Lung (tissue), 12 donors: ENCODE data around the gene LRRK2. TPM values are rescaled to one million over a fixed set of nuclear protein-coding genes. Genes with fewer than 3 reads are reported as not detected.

Source experiments
- ATAC-seq: fragments of 200-7000 bp; cut with Tn5 transposase; one replicate; pipeline ENCODE4 v1.9.1; 2020; ENCODE audit warnings: moderate number of reproducible peaks; ENCODE audit not compliant: insufficient read depth, low FRiP score
- DNase-seq, 3 donors: peaks; one replicate each; pipeline ENCODE4 v3.0.0-alpha.2; 2013 to 2017
- H3K27ac ChIP-seq, 2 donors: one replicate each; pipeline ENCODE4 v1.5.1; 2013; ENCODE audit warnings: mild to moderate bottlenecking in 2 of 2, moderate library complexity in 2 of 2, control low read depth in 1 of 2, inconsistent platforms in 1 of 2, low read depth in 1 of 2, low read length in 1 of 2
- H3K27me3 ChIP-seq, 3 donors: one replicate each; pipeline ENCODE4 v1.5.1; 2013; ENCODE audit warnings: low read length in 2 of 3; ENCODE audit not compliant: control insufficient read depth in 3 of 3, insufficient read depth in 3 of 3
- H3K36me3 ChIP-seq, 4 donors: one replicate each; pipeline ENCODE4 v1.5.1; 2013; ENCODE audit warnings: low read length in 4 of 4, mild to moderate bottlenecking in 1 of 4, moderate library complexity in 1 of 4; ENCODE audit not compliant: control insufficient read depth in 4 of 4, insufficient read depth in 4 of 4
- H3K4me1 ChIP-seq, 5 donors: one replicate each; pipeline ENCODE4 v1.5.1; 2013; ENCODE audit warnings: low read length in 5 of 5, mild to moderate bottlenecking in 2 of 5, moderate library complexity in 1 of 5; ENCODE audit not compliant: control insufficient read depth in 5 of 5, insufficient read depth in 5 of 5
- H3K4me3 ChIP-seq: one replicate; pipeline ENCODE4 v1.5.1; 2013; ENCODE audit warnings: mild to moderate bottlenecking, control low read depth, moderate library complexity
- H3K9ac ChIP-seq, 2 donors: one replicate each; pipeline ENCODE4 v1.5.1; 2013; ENCODE audit warnings: low read length in 2 of 2, control low read depth in 1 of 2; ENCODE audit not compliant: insufficient read depth in 1 of 2
- H3K9me3 ChIP-seq, 4 donors: one replicate each; pipeline ENCODE4 v1.5.1; 2013; ENCODE audit warnings: low read length in 3 of 4, mild to moderate bottlenecking in 1 of 4, moderate library complexity in 1 of 4; ENCODE audit not compliant: control insufficient read depth in 4 of 4, insufficient read depth in 3 of 4
- CTCF ChIP-seq: IDR thresholded peaks from 2 replicates; pipeline ENCODE4 v1.5.1; 2012; ENCODE audit warnings: mild to moderate bottlenecking; ENCODE audit errors: control extremely low read depth, extremely low read depth
- WGBS, 2 donors: extraction: QIAGEN DNeasy Blood & Tissue Kit; methylation state at CpG; one replicate each; pipeline ENCODE4 v1.1.7; 2013; 5-methylcytosine and 5-hydroxymethylcytosine counted together
- polyA plus RNA-seq, 2 donors: library from polyadenylated mRNA; stranded (reverse); fragments of 200-250 nt; gene quantifications; one replicate each; pipeline ENCODE4 v1.2.1, GENCODE V29; 2013
- total RNA-seq, 2 donors: library from RNA; depleted of rRNA in 1 of 2; stranded (reverse); fragments of >200 nt in 1 of 2; gene quantifications; one replicate each; pipeline ENCODE4 v1.2.1, GENCODE V29; 2014 to 2021
- donor health status: control.
- donor health status: control.
- donor health status: Bipolar disorder and iron deficiency.
- donor health status: healthy.
- donor health status: DM: yes; HTN: yes; CAD: no.

LRRK2 gene
- total and polyA plus RNA-seq, 4 donors = 74.3 to 276 (median 193) TPM

GRCh38 chr12:40222247-40222646, 2.5 kb upstream of the LRRK2 start:
- Histone ChIP-seq H3K27ac (no peak overlapping the region), H3K4me3 (no peak overlapping the region)
- WGBS, 2 donors = 20 to 45% methylated on average over 2 of the region's 2 CpGs

GRCh38 chr12:40223646-40224045, 1.2 kb upstream of the LRRK2 start:
- Histone ChIP-seq H3K27me3 (peaks cover 0 to 4% (median 3%) of the 10 kb centered on the region in 3 donors), H3K36me3 (no peaks in the 10 kb centered on the region), H3K9ac (no peak overlapping the region), H3K4me3 (no peak overlapping the region), H3K9me3 (no peaks in the 10 kb centered on the region), H3K27ac (no peak overlapping the region), H3K4me1 (peaks cover 0 to 5% (median 2%) of the 10 kb centered on the region in 5 donors)
- DNase-seq (no peak), ATAC-seq (no peak)
- no peak for TF ChIP-seq CTCF

More at GRCh38 chr12:40222247-40222646, 2.5 kb upstream of the LRRK2 start:
- ATAC-seq (no peak), DNase-seq (no peak)
- Histone ChIP-seq H3K9ac (no peak overlapping the region), H3K36me3 (no peaks in the 10 kb centered on the region), H3K4me1 (peaks cover 0 to 5% (median 2%) of the 10 kb centered on the region in 5 donors), H3K27me3 (peaks cover 0 to 4% (median 3%) of the 10 kb centered on the region in 3 donors), H3K9me3 (no peaks in the 10 kb centered on the region)
- TF ChIP-seq CTCF = no peak

GRCh38 chr12:40225337-40225983, 663 bp downstream of the LRRK2 start:
- WGBS, 2 donors = 36 to 61% methylated on average over 12 of the region's 12 CpGs
- Histone ChIP-seq H3K27ac (peak overlapping the region; percentile 1 to 98), H3K9me3 (no peaks in the 10 kb centered on the region)

More at GRCh38 chr12:40225337-40225983, 663 bp downstream of the LRRK2 start:
- DNase-seq = no peak
- no peaks in the 10 kb centered on the region for H3K36me3 ChIP-seq
- H3K9ac ChIP-seq = peak overlapping the region; percentile 8 to 53
- H3K27me3 ChIP-seq = peaks cover 0 to 4% (median 3%) of the 10 kb centered on the region in 3 donors
- TF ChIP-seq CTCF = no peak
- no peak for ATAC-seq
- H3K4me3 ChIP-seq = peak overlapping the region; percentile 77
- peaks cover 0 to 5% (median 2%) of the 10 kb centered on the region in 5 donors for H3K4me1 ChIP-seq
